ENCODE results near the gene ZNF598.

DNA sequence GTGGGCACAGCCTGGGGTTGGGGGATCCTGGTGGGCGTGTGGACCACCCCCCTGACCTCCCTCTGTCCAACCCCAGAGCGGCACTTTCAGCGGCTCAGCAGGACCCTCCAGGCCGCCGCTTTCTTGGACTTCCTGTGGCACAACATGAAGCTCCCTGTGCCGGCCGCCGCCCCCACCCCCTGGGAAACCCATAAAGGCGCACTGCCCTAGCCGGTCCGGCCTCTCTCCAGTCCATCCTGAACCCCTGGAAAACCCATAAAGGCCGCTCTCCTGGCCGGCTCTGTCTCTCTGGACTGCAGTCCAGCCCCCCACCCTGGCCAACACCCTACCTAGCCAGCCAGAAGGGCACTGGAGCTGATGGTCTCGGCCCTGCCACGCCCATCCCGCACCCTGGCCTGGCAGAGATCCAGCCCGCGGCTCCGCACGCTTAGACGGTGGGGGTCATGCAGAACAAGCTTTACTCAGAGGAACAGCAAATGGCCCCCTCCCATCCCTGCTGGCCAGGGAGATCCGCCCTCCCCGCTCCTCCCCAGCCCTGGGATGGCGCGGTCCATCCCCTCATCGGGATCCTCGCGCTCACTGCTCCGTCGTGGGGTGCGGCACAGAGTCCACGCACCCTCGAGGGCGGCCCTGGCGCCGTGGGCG, 31.0 kb downstream of the ZNF598 start:
- TF ChIP-seq, protein P1, sequence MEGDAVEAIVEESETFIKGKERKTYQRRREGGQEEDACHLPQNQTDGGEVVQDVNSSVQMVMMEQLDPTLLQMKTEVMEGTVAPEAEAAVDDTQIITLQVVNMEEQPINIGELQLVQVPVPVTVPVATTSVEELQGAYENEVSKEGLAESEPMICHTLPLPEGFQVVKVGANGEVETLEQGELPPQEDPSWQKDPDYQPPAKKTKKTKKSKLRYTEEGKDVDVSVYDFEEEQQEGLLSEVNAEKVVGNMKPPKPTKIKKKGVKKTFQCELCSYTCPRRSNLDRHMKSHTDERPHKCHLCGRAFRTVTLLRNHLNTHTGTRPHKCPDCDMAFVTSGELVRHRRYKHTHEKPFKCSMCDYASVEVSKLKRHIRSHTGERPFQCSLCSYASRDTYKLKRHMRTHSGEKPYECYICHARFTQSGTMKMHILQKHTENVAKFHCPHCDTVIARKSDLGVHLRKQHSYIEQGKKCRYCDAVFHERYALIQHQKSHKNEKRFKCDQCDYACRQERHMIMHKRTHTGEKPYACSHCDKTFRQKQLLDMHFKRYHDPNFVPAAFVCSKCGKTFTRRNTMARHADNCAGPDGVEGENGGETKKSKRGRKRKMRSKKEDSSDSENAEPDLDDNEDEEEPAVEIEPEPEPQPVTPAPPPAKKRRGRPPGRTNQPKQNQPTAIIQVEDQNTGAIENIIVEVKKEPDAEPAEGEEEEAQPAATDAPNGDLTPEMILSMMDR (IDR thresholded peaks at IDR 0.05; ENCODE audit: poor library complexity, severe bottlenecking): no peak
- TF ChIP-seq EZH2 (IDR thresholded peaks at IDR 0.05; ENCODE audit: borderline replicate concordance, insufficient read depth, low read length, poor library complexity, severe bottlenecking) (no peak), RAD21 (conservative IDR thresholded peaks at IDR 0.05) (no peak), POLR2AphosphoS5 (IDR thresholded peaks at IDR 0.05) (no peak)
